HG02759 (cell line): ENCODE data around the gene EPHA2.

Experiments used
- ATAC-seq: cut with Tn5 transposase; IDR thresholded peaks from one replicate; pipeline ENCODE4 v1.9.1; 2021; ENCODE audit warnings: mild to moderate bottlenecking, moderate library complexity; ENCODE audit not compliant: unreplicated experiment

Gene EPHA2

GRCh38 chr1:16184557-16185303 lies 28.9 kb upstream of the EPHA2 start:
- no peak for ATAC-seq

GRCh38 chr1:16183765-16184556 lies 28.1 kb upstream of the EPHA2 start:
- no peak for ATAC-seq

GRCh38 chr1:16183179-16183578 lies 27.3 kb upstream of the EPHA2 start:
- no peak for ATAC-seq

GRCh38 chr1:16181887-16182719 lies 26.2 kb upstream of the EPHA2 start:
- ATAC-seq = no peak

DNA sequence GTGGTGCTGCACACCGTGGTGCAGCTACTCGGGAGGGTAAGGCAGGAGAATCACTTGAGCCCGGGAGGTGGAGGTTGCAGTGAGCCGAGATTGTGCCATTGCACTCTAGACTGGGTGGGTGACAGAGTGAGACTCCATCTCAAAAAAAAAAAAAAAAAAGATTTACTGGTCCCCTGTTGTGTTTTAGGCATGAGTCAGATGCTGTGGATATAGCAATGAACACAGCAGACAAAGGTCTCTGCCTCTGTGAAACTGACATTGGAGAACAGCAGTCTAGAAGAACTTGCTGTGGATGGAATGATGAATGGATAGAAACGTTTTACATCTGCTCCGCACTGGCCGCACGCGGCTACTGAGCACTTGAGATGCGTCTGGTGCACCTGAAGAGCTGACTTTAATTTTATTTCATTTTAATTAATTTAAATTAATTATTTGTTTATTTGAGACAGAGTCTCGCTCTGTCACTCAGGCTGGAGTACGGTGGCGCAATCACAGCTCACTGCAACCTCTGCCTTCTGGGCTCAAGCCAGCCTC lies 24.5 kb upstream of the EPHA2 start:
- no peak for ATAC-seq

GRCh38 chr1:16178596-16179497 lies 23.0 kb upstream of the EPHA2 start:
- ATAC-seq = no peak

DNA sequence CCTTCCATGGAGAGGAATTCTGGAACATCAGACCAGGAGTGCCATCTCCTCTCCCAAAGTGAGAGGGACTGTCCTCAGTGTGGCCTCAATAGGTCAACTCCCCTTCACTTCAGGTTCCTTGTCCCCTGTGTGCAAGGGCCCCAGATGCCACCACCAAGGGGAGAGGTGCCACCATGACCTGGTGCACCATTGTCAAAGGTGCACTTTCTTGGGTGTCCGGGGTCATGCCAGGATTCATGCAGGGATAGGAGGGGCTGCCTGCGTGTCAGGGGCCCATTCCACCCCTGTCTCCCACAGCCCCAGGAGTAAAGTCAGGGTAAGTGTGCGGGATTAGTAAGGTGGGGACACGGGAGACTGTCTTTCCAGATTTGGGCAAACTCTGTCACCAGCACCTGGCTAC lies 21.4 kb upstream of the EPHA2 start:
- ATAC-seq = no peak

DNA sequence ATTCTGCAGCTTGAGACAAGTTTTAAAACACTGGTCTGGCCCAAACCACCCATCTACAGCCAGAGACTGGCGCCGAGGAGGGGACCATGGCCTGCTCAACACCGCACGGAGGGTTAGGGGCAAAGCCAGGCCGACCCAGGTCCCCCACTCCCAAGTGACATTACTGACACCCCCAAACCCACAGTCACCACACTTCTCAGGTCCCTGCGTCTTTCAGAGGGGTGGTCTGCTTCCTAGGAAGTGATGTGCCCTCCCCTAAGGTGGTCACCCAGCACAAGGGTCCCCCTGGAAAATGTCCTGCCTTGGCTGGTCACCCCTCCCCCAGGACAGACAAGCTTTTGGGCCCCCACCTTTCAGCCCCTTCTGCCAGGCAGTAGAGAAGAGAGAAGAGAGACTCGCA lies 20.8 kb upstream of the EPHA2 start:
- ATAC-seq = no peak

DNA sequence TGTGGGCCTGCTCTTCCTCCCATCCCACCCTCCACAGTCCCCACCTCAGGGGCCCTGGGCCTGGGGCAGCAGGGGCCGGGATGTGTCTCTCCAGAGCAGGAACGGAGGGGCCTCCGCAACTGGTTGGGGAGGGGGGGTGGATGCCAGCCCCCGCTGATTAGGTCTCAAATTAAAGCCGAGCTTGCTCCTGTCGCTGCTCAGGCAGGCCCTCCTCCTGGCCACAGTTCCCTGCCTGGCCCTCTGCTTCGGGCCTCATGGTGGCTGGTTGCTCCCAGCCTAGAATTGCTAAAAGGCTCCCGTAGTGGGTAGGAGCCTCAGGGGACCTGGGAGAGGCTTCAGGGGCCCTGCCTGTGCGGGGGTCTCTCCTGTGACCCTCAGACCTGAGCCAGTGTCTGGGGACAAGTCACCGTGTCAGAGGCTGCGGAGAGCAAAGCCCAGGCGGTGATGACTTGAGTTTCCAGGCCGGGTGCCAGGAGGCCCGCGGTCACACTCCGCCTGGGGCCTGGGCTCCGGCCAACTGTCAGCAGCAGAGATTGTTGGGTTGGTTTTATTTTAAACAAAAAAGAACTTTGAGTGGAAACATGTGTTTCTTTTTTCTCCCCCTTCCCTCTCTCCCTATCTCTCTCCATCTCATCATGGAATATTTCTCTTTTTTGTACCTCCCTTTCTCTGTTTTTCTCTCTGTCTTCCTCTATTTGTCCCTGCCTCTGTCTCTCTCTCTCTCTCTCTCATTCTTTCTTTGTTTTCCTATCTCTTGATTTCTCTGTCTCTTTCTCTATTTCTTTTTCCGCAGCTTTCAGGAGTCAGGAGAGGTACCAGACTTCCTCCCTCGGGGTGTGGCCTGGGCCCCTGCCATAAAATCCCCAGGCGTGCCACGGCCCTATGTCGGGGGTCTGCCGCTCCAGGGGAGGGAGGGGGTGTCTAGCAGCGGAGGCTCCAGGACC lies 20.0 kb upstream of the EPHA2 start:
- no peak for ATAC-seq

GRCh38 chr1:16174886-16175598 lies 19.2 kb upstream of the EPHA2 start:
- ATAC-seq = no peak

- ATAC-seq = no peak
Observed at GRCh38 chr1:16174261-16174868, 18.5 kb upstream of the EPHA2 start.

DNA sequence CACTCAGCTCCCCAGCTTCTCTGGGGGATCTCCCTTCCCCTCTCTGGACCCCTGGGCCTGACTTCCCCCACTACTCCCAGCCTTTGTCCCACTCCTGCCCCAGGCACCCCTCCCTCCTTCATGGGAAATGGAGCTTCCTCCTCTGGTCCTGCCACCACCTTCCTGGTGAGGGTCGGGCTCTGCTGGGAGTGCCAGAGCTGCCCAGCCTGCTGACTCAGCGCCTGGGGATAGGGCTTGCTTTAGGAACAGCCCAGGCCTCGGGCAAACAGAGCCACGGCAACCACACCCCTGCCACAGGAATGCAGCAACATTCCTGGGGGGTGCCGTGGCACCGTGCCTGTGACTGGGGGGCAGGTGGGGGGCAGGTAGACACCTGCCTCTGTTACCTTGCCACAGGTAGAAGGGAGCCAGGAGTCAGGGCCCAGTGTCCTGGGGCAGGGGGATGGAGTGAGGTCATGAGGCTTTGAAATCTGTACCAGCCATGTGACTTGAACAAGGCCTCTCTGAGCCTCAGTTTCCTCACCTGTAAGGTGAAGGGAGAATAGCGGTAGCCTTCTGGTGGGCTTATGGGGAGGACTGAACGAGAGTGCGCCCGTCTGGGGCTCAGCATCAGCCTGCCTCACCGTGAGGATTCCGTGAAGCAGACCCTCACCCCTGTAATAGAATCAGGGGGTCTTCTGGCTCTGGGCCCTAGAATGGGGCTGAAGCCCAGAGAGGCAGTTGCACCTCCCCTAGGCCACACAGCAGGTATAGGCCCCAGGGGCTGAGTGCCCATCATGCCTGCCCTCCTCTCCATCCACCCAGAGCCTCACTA lies 17.8 kb upstream of the EPHA2 start:
- no peak for ATAC-seq

DNA sequence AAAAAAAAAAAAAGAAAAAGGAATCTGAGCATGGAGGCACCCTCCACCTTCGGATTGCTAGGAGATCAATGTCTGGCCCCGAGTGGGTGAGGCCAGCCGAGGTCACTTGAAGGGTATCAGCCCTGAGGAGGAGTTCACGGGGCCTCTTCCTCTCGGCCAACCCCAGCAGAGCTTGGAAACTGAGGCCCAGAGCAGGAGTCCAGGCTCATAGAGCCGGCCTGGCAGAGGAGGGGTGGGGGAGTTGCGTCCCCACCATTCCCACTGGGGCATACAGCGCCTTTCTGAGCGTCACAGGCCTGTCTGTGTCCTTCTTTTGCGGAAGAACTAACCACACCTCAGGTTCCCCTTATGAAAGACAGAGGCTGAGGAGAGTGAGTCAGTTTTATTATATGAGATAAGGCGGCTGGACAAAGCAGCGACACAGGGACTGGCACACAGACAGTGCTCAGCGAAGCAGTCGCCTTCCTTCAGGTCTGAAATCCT lies 17.1 kb upstream of the EPHA2 start:
- no peak for ATAC-seq

DNA sequence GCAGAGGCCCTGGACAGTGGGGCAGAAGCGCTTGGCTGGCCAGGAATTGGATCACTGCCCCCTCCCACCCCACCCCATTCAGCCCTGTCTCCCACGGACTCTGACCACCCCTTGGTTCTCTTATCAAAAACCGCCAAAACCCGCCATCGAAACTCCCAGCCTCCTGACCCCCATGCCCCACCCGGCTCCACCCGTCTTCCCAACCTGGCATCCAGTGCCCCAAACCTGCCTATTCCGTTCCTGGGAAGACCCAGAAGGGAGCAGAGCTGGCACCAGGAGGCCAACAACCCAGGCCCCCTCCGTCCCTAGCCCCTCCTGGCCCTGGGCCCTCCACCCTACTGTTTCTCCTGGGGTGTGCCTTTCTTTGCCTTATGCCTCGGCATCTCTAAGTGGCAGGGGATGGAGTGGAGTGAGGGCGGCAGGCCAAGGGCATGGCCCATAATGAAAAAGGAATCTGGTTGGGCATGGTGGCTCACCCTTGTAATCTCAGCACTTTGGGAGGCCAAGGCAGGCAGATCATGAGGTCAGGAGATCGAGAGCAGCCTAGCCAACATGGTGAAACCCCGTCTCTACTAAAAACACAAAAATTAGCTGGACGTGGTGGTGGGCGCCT lies 16.5 kb upstream of the EPHA2 start:
- no peak for ATAC-seq

DNA sequence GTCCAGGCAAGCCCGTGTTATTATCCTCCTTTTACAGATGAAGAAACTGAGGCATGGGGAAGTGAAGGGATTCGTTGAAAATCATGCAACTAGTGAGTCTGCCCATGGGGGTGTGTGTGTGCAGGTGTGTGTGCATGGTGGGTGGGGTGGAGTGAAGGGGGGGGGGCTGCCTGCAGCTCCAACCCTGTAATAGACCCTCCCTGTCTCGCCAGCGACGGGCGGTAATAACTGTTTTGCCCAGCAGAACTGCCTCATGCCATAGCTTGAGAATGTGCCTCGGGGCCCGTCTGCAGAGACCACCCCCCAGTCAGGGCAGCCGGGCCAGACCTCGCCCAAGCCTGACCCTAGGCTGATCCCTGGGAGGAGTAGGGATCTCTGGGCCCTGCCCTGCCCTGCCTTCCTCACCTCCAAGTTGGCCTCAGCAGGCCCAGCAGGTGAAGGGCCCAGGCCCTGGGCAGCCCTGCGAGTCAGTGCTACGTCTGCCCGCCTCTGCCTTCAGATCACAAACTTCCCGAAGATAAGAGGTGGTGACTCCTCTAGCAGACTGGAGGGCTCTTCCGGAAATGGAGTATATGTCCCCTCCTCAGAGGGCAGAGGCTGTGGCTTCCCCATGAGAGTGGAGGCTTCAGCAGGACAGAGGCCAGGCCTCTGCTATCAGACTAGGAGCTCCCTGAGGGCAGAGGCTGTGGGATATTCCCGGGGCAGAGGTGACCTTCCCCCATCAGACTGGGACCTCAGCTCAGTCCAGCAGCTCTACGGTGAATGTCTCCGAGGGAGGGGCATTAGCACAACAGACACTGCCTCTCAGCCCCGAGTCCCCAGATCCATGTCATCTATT lies 15.7 kb upstream of the EPHA2 start:
- ATAC-seq = no peak

- ATAC-seq = no peak
Observed at GRCh38 chr1:16170283-16170673, 14.4 kb upstream of the EPHA2 start.
